Right lobe of liver (tissue), 6 donors: ENCODE results near the gene THEMIS. TPM values are rescaled to one million over a fixed set of nuclear protein-coding genes. Genes with fewer than 3 reads are reported as not detected.

Experiments used
- ATAC-seq, 4 donors: fragments of 200-7000 bp; cut with Tn5 transposase; one replicate each; pipeline ENCODE4 v1.9.1; 2020; ENCODE audit warnings: mild to moderate bottlenecking in 4 of 4, moderate library complexity in 4 of 4
- DNase-seq, 3 donors: peaks; one replicate each; pipeline ENCODE4 v3.0.0-alpha.2; 2020
- H3K27ac ChIP-seq, 3 donors: fragments of 200-600 bp; one replicate each; pipeline ENCODE4 v1.8.0; 2022
- H3K27me3 ChIP-seq, 2 donors: fragments of 200-600 bp; one replicate each; pipeline ENCODE4 v1.8.0; 2022
- H3K36me3 ChIP-seq, 4 donors: fragments of 200-600 bp; sonication (generic) in 1 of 4; one replicate each; pipeline versions ENCODE4 v1.5.1 to v1.8.0; 2017 to 2022; ENCODE audit warnings: control low read depth in 1 of 4
- H3K4me1 ChIP-seq, 4 donors: fragments of 200-600 bp; sonication (generic) in 1 of 4; one replicate each; pipeline versions ENCODE4 v1.5.1 to v1.8.0; 2017 to 2022; ENCODE audit warnings: control low read depth in 1 of 4
- H3K4me3 ChIP-seq, 3 donors: fragments of 200-600 bp; one replicate each; pipeline ENCODE4 v1.8.0; 2022
- H3K9me3 ChIP-seq, 4 donors: fragments of 200-600 bp; sonication (generic) in 1 of 4; one replicate each; pipeline versions ENCODE4 v1.5.1 to v1.8.0; 2017 to 2022; ENCODE audit warnings: control low read depth in 1 of 4
- CTCF ChIP-seq, 4 donors: fragments of 200-600 bp in 3 of 4; fragments of 450-650 bp in 1 of 4; IDR thresholded peaks; one replicate each; pipeline versions ENCODE4 v1.5.1 to v1.8.0; 2016 to 2022; ENCODE audit warnings: antibody characterized with exemption in 4 of 4, mild to moderate bottlenecking in 2 of 4
- POLR2A ChIP-seq: fragments of 450-650 bp; IDR thresholded peaks from one replicate; pipeline ENCODE4 v1.6.1; 2017; ENCODE audit warnings: antibody characterized with exemption, mild to moderate bottlenecking
- WGBS: methylation state at CpG from one replicate; pipeline ENCODE4 v1.1.6; 2018; ENCODE audit warnings: low coverage, low lambda C conversion rate; ENCODE audit not compliant: insufficient coverage; ENCODE audit errors: missing lambda C conversion rate; 5-methylcytosine and 5-hydroxymethylcytosine counted together
- intact Hi-C, 2 donors: fragments of 100-400 bp; cut with DNase I; formaldehyde crosslinking; loops; one replicate each; pipeline versions ENCODE4 v1.11.2 to v1.14.1; 2022
- total RNA-seq, 6 experiments: library from RNA; depleted of rRNA in 2 of 6; stranded (reverse); fragments of >200 nt in 2 of 6; fragmentation: NEBNext Ultra II Directional in 3 of 6; extraction: Animal tissue kit (Norgen Biotek cat#: 25700) in 3 of 6; gene quantifications; one replicate each; pipeline versions ENCODE4 v1.1.0 to v1.2.4, GENCODE V29; 2016 to 2023
- donor health status: DM: no; HTN: yes; CAD: no.
- donor health status: DM: no; HTN: no; CAD: no.
- donor health status: DM: no; HTN: no; CAD: no.
- donor health status: DM: no; HTN: yes; CAD: no.
- donor health status: DM: no; HTN: yes; CAD: no.

Gene THEMIS
- total RNA-seq, 6 experiments from 2014 or later, result 0.09 to 0.61 (median 0.17) TPM; not detected in 1

- WGBS, result 7% methylated on average over 1 of the region's 1 CpG
Measured at GRCh38 chr6:127832381-127832780, 68.5 kb downstream of the THEMIS start.

GRCh38 chr6:127824061-127824460 is 76.8 kb downstream of the THEMIS start:
- H3K27ac ChIP-seq, result no peak overlapping the region
- no peak for TF ChIP-seq CTCF (IDR thresholded peaks at IDR 0.05)
- no peak for TF ChIP-seq POLR2A
- H3K27me3 ChIP-seq, result no peaks in the 10 kb centered on the region
- intact Hi-C loops, result no loop called here
- WGBS, result 24% methylated on average over 3 of the region's 3 CpGs
- no peak for DNase-seq
- H3K4me3 ChIP-seq, result no peak overlapping the region
- no peaks in the 10 kb centered on the region for H3K9me3 ChIP-seq
- no peak for ATAC-seq
- no peaks in the 10 kb centered on the region for H3K4me1 ChIP-seq
- no peaks in the 10 kb centered on the region for H3K36me3 ChIP-seq

More at GRCh38 chr6:127832381-127832780, 68.5 kb downstream of the THEMIS start:
- Histone ChIP-seq H3K4me3 (no peak overlapping the region), H3K27me3 (no peaks in the 10 kb centered on the region), H3K36me3 (no peaks in the 10 kb centered on the region), H3K9me3 (no peaks in the 10 kb centered on the region), H3K27ac (no peak overlapping the region), H3K4me1 (no peaks in the 10 kb centered on the region)
- intact Hi-C loops, result no loop called here
- DNase-seq (no peak), ATAC-seq (no peak)
- TF ChIP-seq CTCF (IDR thresholded peaks at IDR 0.05), result no peak

GRCh38 chr6:127821431-127821830 is 79.4 kb downstream of the THEMIS start:
- Histone ChIP-seq H3K4me3 (no peak overlapping the region), H3K9me3 (no peaks in the 10 kb centered on the region), H3K27me3 (no peaks in the 10 kb centered on the region), H3K4me1 (no peaks in the 10 kb centered on the region), H3K27ac (no peak overlapping the region), H3K36me3 (no peaks in the 10 kb centered on the region)
- ATAC-seq, result no peak
- intact Hi-C loops, result no loop called here
- TF ChIP-seq POLR2A (no peak), CTCF (IDR thresholded peaks at IDR 0.05) (no peak)
- no peak for DNase-seq

- Histone ChIP-seq H3K27me3 (no peaks in the 10 kb centered on the region), H3K4me3 (no peak overlapping the region), H3K4me1 (no peaks in the 10 kb centered on the region), H3K9me3 (no peaks in the 10 kb centered on the region), H3K27ac (no peak overlapping the region), H3K36me3 (no peaks in the 10 kb centered on the region)
- no peak for ATAC-seq
- WGBS, result 13% methylated on average over 2 of the region's 2 CpGs
- intact Hi-C loops, result no loop called here
- no peak for DNase-seq
- TF ChIP-seq POLR2A (no peak), CTCF (IDR thresholded peaks at IDR 0.05) (no peak)
Measured at GRCh38 chr6:127818149-127818548, 82.7 kb downstream of the THEMIS start.

GRCh38 chr6:127816643-127817042 is 84.2 kb downstream of the THEMIS start:
- ATAC-seq (no peak), DNase-seq (no peak)
- intact Hi-C loops, result no loop called here
- H3K4me1 ChIP-seq, result no peaks in the 10 kb centered on the region
- 72% methylated on average over 4 of the region's 4 CpGs for WGBS
- no peak for TF ChIP-seq CTCF (IDR thresholded peaks at IDR 0.05)
- no peak for TF ChIP-seq POLR2A
- H3K9me3 ChIP-seq, result no peaks in the 10 kb centered on the region
- H3K27me3 ChIP-seq, result no peaks in the 10 kb centered on the region
- H3K36me3 ChIP-seq, result no peaks in the 10 kb centered on the region
- H3K27ac ChIP-seq, result no peak overlapping the region
- no peak overlapping the region for H3K4me3 ChIP-seq
